ENCODE results near the gene SEPTIN12. TPM values are rescaled to one million over a fixed set of nuclear protein-coding genes. Genes with fewer than 3 reads are reported as not detected.

SEPTIN12 gene
- total and polyA plus RNA-seq, 2 of the 8 experiments (the other 6 are each of a cell fraction or from before 2014, with no cell fraction given), result 0.24 TPM; not detected in 1

- no peak for TF ChIP-seq KDM1A (IDR thresholded peaks at IDR 0.05; ENCODE audit: borderline replicate concordance, low read length)
- TF ChIP-seq JUND (IDR thresholded peaks at IDR 0.05; ENCODE audit: low read length), result no peak
- no peak for TF ChIP-seq CTBP2 (IDR thresholded peaks at IDR 0.05; ENCODE audit: borderline replicate concordance, insufficient read depth, insufficient read length, low read length)
- TF ChIP-seq POU5F1 (IDR thresholded peaks at IDR 0.05; ENCODE audit: low read depth, low read length), result no peak
These were observed 15.8 kb downstream of the SEPTIN12 start (continued) for GRCh38 chr16:4772351-4772750.

All from H1 (cell line).